ENCODE measurements around the gene CAMKK2. TPM values are rescaled to one million over a fixed set of nuclear protein-coding genes. Genes with fewer than 3 reads are reported as not detected.

CAMKK2 gene
- total RNA-seq, 1 donor from 2014 or later: 34.4 TPM

GRCh38 chr12:121239351-121240061 is 57.0 kb downstream of the CAMKK2 start:
- no peak for DNase-seq (ENCODE audit: extremely low spot score, unreplicated experiment)
- no peaks in the 10 kb centered on the region for H3K27me3 Mint-ChIP-seq
- H3K27ac Mint-ChIP-seq: no peak overlapping the region
- no peak for TF ChIP-seq CTCF (conservative IDR thresholded peaks at IDR 0.05)
- no peaks in the 10 kb centered on the region for H3K9me3 Mint-ChIP-seq
- no peak overlapping the region for H3K4me3 Mint-ChIP-seq
- peaks cover 8% of the 10 kb centered on the region for H3K4me1 Mint-ChIP-seq (ENCODE audit: unreplicated experiment)
- peaks cover 13% of the 10 kb centered on the region for H3K36me3 Mint-ChIP-seq

- DNase-seq (ENCODE audit: extremely low spot score, unreplicated experiment): no peak
- no peak overlapping the region for H3K27ac Mint-ChIP-seq
- peaks cover 8% of the 10 kb centered on the region for H3K4me1 Mint-ChIP-seq (ENCODE audit: unreplicated experiment)
- no peak for TF ChIP-seq CTCF (conservative IDR thresholded peaks at IDR 0.05)
- H3K9me3 Mint-ChIP-seq: no peaks in the 10 kb centered on the region
- H3K27me3 Mint-ChIP-seq: no peaks in the 10 kb centered on the region
- H3K4me3 Mint-ChIP-seq: no peak overlapping the region
- peaks cover 13% of the 10 kb centered on the region for H3K36me3 Mint-ChIP-seq
Measured at GRCh38 chr12:121238604-121239350, 57.7 kb downstream of the CAMKK2 start.

- no peak for DNase-seq (ENCODE audit: extremely low spot score, unreplicated experiment)
- peaks cover 8% of the 10 kb centered on the region for H3K4me1 Mint-ChIP-seq (ENCODE audit: unreplicated experiment)
- no peak for TF ChIP-seq CTCF (conservative IDR thresholded peaks at IDR 0.05)
- no peak overlapping the region for H3K4me3 Mint-ChIP-seq
- H3K9me3 Mint-ChIP-seq: no peaks in the 10 kb centered on the region
- no peak overlapping the region for H3K27ac Mint-ChIP-seq
- H3K36me3 Mint-ChIP-seq: peaks cover 7% of the 10 kb centered on the region
- H3K27me3 Mint-ChIP-seq: no peaks in the 10 kb centered on the region
Measured at GRCh38 chr12:121238086-121238485, 58.4 kb downstream of the CAMKK2 start.

- H3K9me3 Mint-ChIP-seq: no peaks in the 10 kb centered on the region
Measured at GRCh38 chr12:121237415-121237814, 59.1 kb downstream of the CAMKK2 start.

GRCh38 chr12:121236776-121237175 is 59.7 kb downstream of the CAMKK2 start:
- Mint-ChIP-seq H3K36me3 (peaks cover 7% of the 10 kb centered on the region), H3K4me3 (no peak overlapping the region), H3K27me3 (no peaks in the 10 kb centered on the region), H3K9me3 (no peaks in the 10 kb centered on the region), H3K27ac (no peak overlapping the region), H3K4me1 (ENCODE audit: unreplicated experiment) (peaks cover 8% of the 10 kb centered on the region)
- no peak for TF ChIP-seq CTCF (conservative IDR thresholded peaks at IDR 0.05)
- DNase-seq (ENCODE audit: extremely low spot score, unreplicated experiment): no peak

More at GRCh38 chr12:121237415-121237814, 59.1 kb downstream of the CAMKK2 start:
- Mint-ChIP-seq H3K4me3 (no peak overlapping the region), H3K36me3 (peaks cover 7% of the 10 kb centered on the region), H3K4me1 (ENCODE audit: unreplicated experiment) (peaks cover 8% of the 10 kb centered on the region), H3K27me3 (no peaks in the 10 kb centered on the region), H3K27ac (no peak overlapping the region)
- DNase-seq (ENCODE audit: extremely low spot score, unreplicated experiment): no peak
- TF ChIP-seq CTCF (conservative IDR thresholded peaks at IDR 0.05): no peak
